Small intestine (tissue), 7 donors: ENCODE data around the gene CPED1. TPM values are rescaled to one million over a fixed set of nuclear protein-coding genes. Genes with fewer than 3 reads are reported as not detected.

Experiments
- DNase-seq, 2 donors: peaks; one replicate each; pipeline versions ENCODE4 v3.0.0 to v3.0.0-alpha.2; 2013
- FAIRE-seq: peaks from 2 replicates; lab custom pipeline; 2012; peaks lifted over from hg19 to GRCh38; lab: Jason Lieb, UNC
- H3K27ac ChIP-seq, 3 donors: one replicate each; pipeline ENCODE4 v1.5.1; 2013; ENCODE audit warnings: low read length in 2 of 3, mild to moderate bottlenecking in 2 of 3, control low read depth in 1 of 3, inconsistent platforms in 1 of 3, low read depth in 1 of 3, moderate library complexity in 1 of 3
- H3K27me3 ChIP-seq, 3 donors: one replicate each; pipeline ENCODE4 v1.6.1; 2013; ENCODE audit warnings: low read length in 3 of 3, inconsistent platforms in 1 of 3; ENCODE audit not compliant: control insufficient read depth in 3 of 3, insufficient read depth in 3 of 3
- H3K36me3 ChIP-seq, 3 donors: one replicate each; pipeline ENCODE4 v1.6.1; 2013; ENCODE audit warnings: low read length in 3 of 3, inconsistent platforms in 1 of 3, low read depth in 1 of 3, mild to moderate bottlenecking in 1 of 3, moderate library complexity in 1 of 3; ENCODE audit not compliant: control insufficient read depth in 3 of 3, insufficient read depth in 2 of 3
- H3K4me1 ChIP-seq, 3 donors: one replicate each; pipeline ENCODE4 v1.6.1; 2013; ENCODE audit warnings: low read length in 2 of 3, inconsistent platforms in 1 of 3, low read depth in 1 of 3, mild to moderate bottlenecking in 1 of 3, moderate library complexity in 1 of 3; ENCODE audit not compliant: control insufficient read depth in 3 of 3, insufficient read depth in 2 of 3
- H3K4me3 ChIP-seq, 3 donors: one replicate each; pipeline ENCODE4 v1.5.1; 2013; ENCODE audit warnings: low read length in 3 of 3, control low read depth in 1 of 3, inconsistent platforms in 1 of 3, low read depth in 1 of 3, mild to moderate bottlenecking in 1 of 3, moderate library complexity in 1 of 3
- H3K9me3 ChIP-seq, 2 donors: one replicate each; pipeline ENCODE4 v1.6.1; 2013; ENCODE audit warnings: low read depth in 1 of 2, low read length in 1 of 2; ENCODE audit not compliant: control insufficient read depth in 2 of 2, insufficient read depth in 1 of 2
- WGBS, 3 donors: extraction: QIAGEN DNeasy Blood & Tissue Kit; methylation state at CpG; one replicate each; pipeline ENCODE4 v1.1.7; 2013; 5-methylcytosine and 5-hydroxymethylcytosine counted together
- polyA plus RNA-seq, 4 donors: library from polyadenylated mRNA; stranded (reverse) in 3 of 4; unstranded in 1 of 4; fragments of 200-250 nt in 3 of 4; fragments of 120-200 nt in 1 of 4; gene quantifications; one replicate each; pipeline versions ENCODE4 v1.2.1 to v1.2.3, GENCODE V29; 2013
- donor health status: healthy with polysubstance abuse.
- donor health status: control.
- donor health status: control.
- donor health status: Bipolar disorder and iron deficiency.
- donor health status: healthy.

CPED1 gene
- polyA plus RNA-seq, 4 donors: 0.22 to 8.7 (median 1.9) TPM

- 77 to 88% (median 85%) methylated on average over 3 of the region's 3 CpGs for WGBS, 3 donors
- no peak overlapping the region for H3K4me3 ChIP-seq
- H3K27ac ChIP-seq: no peak overlapping the region
- no peaks in the 10 kb centered on the region for H3K36me3 ChIP-seq
- H3K9me3 ChIP-seq: no peaks in the 10 kb centered on the region
- no peak for DNase-seq
- no peak for FAIRE-seq
- H3K27me3 ChIP-seq: no peaks in the 10 kb centered on the region
- H3K4me1 ChIP-seq: no peaks in the 10 kb centered on the region
Observed at GRCh38 chr7:121197455-121197854, 208.9 kb downstream of the CPED1 start.

- no peak for FAIRE-seq
- no peak overlapping the region for H3K27ac ChIP-seq
- H3K4me3 ChIP-seq: no peak overlapping the region
- DNase-seq: no peak
- no peaks in the 10 kb centered on the region for H3K36me3 ChIP-seq
- WGBS, 3 donors: 71 to 86% (median 73%) methylated on average over 6 of the region's 6 CpGs
- H3K4me1 ChIP-seq: no peaks in the 10 kb centered on the region
- H3K27me3 ChIP-seq: no peaks in the 10 kb centered on the region
- no peaks in the 10 kb centered on the region for H3K9me3 ChIP-seq
Observed at GRCh38 chr7:121198502-121198901, 210.0 kb downstream of the CPED1 start.

GRCh38 chr7:121202125-121202524 is 213.6 kb downstream of the CPED1 start:
- Histone ChIP-seq H3K9me3 (no peaks in the 10 kb centered on the region), H3K4me3 (no peak overlapping the region), H3K27ac (no peak overlapping the region), H3K36me3 (no peaks in the 10 kb centered on the region), H3K4me1 (no peaks in the 10 kb centered on the region), H3K27me3 (no peaks in the 10 kb centered on the region)
- DNase-seq: no peak
- 83 to 91% (median 89%) methylated on average over 2 of the region's 2 CpGs for WGBS, 3 donors
- no peak for FAIRE-seq

- WGBS, 3 donors: 69 to 77% (median 72%) methylated on average over 2 of the region's 2 CpGs
- no peak for FAIRE-seq
- no peaks in the 10 kb centered on the region for H3K27me3 ChIP-seq
- H3K9me3 ChIP-seq: no peaks in the 10 kb centered on the region
- no peak for DNase-seq
- no peak overlapping the region for H3K27ac ChIP-seq
- H3K36me3 ChIP-seq: no peaks in the 10 kb centered on the region
- no peak overlapping the region for H3K4me3 ChIP-seq
- no peaks in the 10 kb centered on the region for H3K4me1 ChIP-seq
Observed at GRCh38 chr7:121202834-121203233, 214.3 kb downstream of the CPED1 start.

GRCh38 chr7:121204537-121204936 is 216.0 kb downstream of the CPED1 start:
- H3K9me3 ChIP-seq: no peaks in the 10 kb centered on the region
- no peaks in the 10 kb centered on the region for H3K4me1 ChIP-seq
- no peaks in the 10 kb centered on the region for H3K27me3 ChIP-seq
- H3K4me3 ChIP-seq: no peak overlapping the region
- no peak overlapping the region for H3K27ac ChIP-seq
- 56 to 68% (median 58%) methylated on average over 1 of the region's 1 CpG for WGBS, 3 donors
- H3K36me3 ChIP-seq: no peaks in the 10 kb centered on the region
- DNase-seq: no peak
- FAIRE-seq: no peak

- Histone ChIP-seq H3K4me1 (no peaks in the 10 kb centered on the region), H3K4me3 (no peak overlapping the region), H3K27me3 (no peaks in the 10 kb centered on the region), H3K27ac (no peak overlapping the region), H3K9me3 (no peaks in the 10 kb centered on the region), H3K36me3 (no peaks in the 10 kb centered on the region)
- DNase-seq (no peak), FAIRE-seq (no peak)
Observed at GRCh38 chr7:121205777-121206176, 217.3 kb downstream of the CPED1 start.

- 67 to 69% (median 68%) methylated on average over 3 of the region's 3 CpGs for whole genome bisulfite sequencing, 3 donors
Observed at GRCh38 chr7:121211253-121211652, 222.7 kb downstream of the CPED1 start.

GRCh38 chr7:121212036-121212435 is 223.5 kb downstream of the CPED1 start:
- Histone ChIP-seq H3K27me3 (no peaks in the 10 kb centered on the region), H3K27ac (no peak overlapping the region), H3K4me3 (no peak overlapping the region), H3K9me3 (no peaks in the 10 kb centered on the region), H3K4me1 (no peaks in the 10 kb centered on the region), H3K36me3 (no peaks in the 10 kb centered on the region)
- no peak for DNase-seq
- FAIRE-seq: no peak
- 70 to 82% (median 81%) methylated on average over 2 of the region's 2 CpGs for WGBS, 3 donors

More at GRCh38 chr7:121211253-121211652, 222.7 kb downstream of the CPED1 start:
- DNase-seq (no peak), FAIRE-seq (no peak)
- no peaks in the 10 kb centered on the region for H3K27me3 ChIP-seq
- H3K4me3 ChIP-seq: no peak overlapping the region
- no peaks in the 10 kb centered on the region for H3K4me1 ChIP-seq
- no peaks in the 10 kb centered on the region for H3K9me3 ChIP-seq
- H3K27ac ChIP-seq: no peak overlapping the region
- no peaks in the 10 kb centered on the region for H3K36me3 ChIP-seq

- Histone ChIP-seq H3K4me1 (no peaks in the 10 kb centered on the region), H3K36me3 (no peaks in the 10 kb centered on the region), H3K27me3 (no peaks in the 10 kb centered on the region), H3K4me3 (no peak overlapping the region), H3K9me3 (no peaks in the 10 kb centered on the region), H3K27ac (no peak overlapping the region)
- DNase-seq: no peak
- 70 to 82% (median 74%) methylated on average over 2 of the region's 2 CpGs for WGBS, 3 donors
- FAIRE-seq: no peak
Observed at GRCh38 chr7:121214657-121215056, 226.1 kb downstream of the CPED1 start.
